ENCODE measurements around the gene RPL35. TPM values are rescaled to one million over a fixed set of nuclear protein-coding genes. Genes with fewer than 3 reads are reported as not detected.

Gene RPL35
- total RNA-seq, 6 experiments from 2014 or later = 372 to 1,299 (median 414) TPM

DNA sequence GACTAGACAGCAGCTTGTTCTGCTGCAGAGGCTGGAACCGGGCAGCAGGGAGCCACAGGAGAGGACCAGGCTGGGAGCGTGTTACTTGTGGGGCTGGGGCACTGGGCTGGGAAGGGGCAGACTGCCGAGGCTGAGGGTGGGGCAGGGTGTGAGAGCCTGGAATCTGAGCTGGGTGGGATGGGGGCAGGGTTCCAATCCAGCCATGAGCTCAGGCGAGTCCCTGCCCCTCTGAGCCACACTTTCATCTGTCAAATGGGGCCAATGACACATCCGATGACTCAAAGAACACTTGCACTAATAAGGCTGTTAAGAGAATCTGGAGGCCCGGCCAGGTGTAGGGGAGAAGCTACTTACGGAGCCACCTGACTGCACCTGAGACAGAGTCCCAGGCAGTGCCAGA, 27.2 kb downstream of the RPL35 start:
- no peaks in the 10 kb centered on the region for H3K27me3 ChIP-seq
- no peak overlapping the region for H3K27ac ChIP-seq
- DNase-seq (no peak), ATAC-seq (no peak)
- no peak overlapping the region for H3K4me3 ChIP-seq
- H3K9me3 ChIP-seq = no peaks in the 10 kb centered on the region
- WGBS (ENCODE audit: insufficient coverage, low coverage, low lambda C conversion rate, missing lambda C conversion rate) = 40% methylated on average over 1 of the region's 7 CpGs
- intact Hi-C loops (cut with DNase I) = no loop called here
- TF ChIP-seq, protein P1, sequence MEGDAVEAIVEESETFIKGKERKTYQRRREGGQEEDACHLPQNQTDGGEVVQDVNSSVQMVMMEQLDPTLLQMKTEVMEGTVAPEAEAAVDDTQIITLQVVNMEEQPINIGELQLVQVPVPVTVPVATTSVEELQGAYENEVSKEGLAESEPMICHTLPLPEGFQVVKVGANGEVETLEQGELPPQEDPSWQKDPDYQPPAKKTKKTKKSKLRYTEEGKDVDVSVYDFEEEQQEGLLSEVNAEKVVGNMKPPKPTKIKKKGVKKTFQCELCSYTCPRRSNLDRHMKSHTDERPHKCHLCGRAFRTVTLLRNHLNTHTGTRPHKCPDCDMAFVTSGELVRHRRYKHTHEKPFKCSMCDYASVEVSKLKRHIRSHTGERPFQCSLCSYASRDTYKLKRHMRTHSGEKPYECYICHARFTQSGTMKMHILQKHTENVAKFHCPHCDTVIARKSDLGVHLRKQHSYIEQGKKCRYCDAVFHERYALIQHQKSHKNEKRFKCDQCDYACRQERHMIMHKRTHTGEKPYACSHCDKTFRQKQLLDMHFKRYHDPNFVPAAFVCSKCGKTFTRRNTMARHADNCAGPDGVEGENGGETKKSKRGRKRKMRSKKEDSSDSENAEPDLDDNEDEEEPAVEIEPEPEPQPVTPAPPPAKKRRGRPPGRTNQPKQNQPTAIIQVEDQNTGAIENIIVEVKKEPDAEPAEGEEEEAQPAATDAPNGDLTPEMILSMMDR (IDR thresholded peaks at IDR 0.05) = no peak
- no peak for TF ChIP-seq POLR2A (IDR thresholded peaks at IDR 0.05)
- no peaks in the 10 kb centered on the region for H3K4me1 ChIP-seq
- H3K36me3 ChIP-seq = no peaks in the 10 kb centered on the region

DNA sequence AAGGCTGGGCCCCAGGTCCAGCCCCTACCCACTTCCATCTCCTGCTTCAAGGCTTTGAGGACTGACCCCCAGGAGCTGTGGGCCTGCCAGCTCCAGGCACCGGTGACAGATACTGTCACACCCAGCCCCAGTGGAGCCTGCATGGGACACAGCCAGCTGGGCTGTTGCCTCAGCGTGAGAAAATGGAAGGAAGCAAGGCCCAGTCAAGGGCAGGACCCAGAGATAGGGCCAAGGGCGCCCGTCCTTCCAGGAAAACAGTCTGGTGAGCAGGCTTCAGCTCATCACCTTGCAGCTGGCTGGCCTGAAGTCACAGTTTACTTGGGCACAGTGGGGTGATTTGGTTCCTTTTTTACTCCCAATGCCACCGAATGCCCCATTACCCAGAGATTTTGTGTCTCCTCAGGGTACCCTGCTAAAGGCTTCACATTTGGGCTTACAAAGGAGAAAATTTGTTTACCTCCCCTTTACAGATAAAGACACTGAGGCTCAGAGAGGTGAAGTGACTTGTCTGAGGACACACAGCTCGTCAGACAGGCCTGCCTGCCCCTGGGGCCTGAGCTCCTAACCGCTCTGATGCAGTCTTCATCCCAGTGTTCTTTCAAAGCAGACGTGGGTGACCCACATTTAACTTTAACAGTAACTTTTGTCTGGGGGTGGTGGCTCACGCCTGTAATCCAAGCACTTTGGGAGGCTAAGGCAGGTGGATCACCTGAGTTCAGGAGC, 30.0 kb downstream of the RPL35 start:
- H3K36me3 ChIP-seq = no peaks in the 10 kb centered on the region
- no peaks in the 10 kb centered on the region for H3K27me3 ChIP-seq
- no peak overlapping the region for H3K4me3 ChIP-seq
- ATAC-seq = peak; percentile 69 to 85 (median 76)
- TF ChIP-seq, protein P1 (IDR thresholded peaks at IDR 0.05) = no peak
- no peak for TF ChIP-seq POLR2A (IDR thresholded peaks at IDR 0.05)
- H3K4me1 ChIP-seq = no peaks in the 10 kb centered on the region
- 70% methylated on average over 3 of the region's 9 CpGs for WGBS (ENCODE audit: insufficient coverage, low coverage, low lambda C conversion rate, missing lambda C conversion rate)
- H3K27ac ChIP-seq = no peak overlapping the region
- no peak for DNase-seq
- no peaks in the 10 kb centered on the region for H3K9me3 ChIP-seq
- intact Hi-C loops (cut with DNase I) = no loop called here

DNA sequence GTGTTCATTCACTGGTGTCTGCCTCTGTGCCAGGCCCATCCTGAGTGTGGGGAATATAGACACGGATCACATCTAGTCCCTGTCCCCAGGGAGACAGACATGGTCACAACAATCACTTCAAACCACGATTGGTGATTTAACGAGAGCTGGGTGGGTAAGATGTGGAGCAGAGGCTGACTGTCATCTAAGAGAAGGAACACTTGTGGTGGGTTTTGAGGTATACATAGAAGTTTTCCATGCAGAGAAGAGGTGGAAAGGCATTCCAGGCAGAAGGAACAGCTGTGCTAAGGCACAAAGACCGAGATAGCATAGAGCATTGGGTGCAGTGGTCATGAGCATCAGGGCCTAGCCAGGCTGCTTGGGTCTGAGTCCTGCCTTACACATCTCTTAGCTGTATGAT, 31.2 kb downstream of the RPL35 start:
- Histone ChIP-seq H3K27ac (no peak overlapping the region), H3K27me3 (no peaks in the 10 kb centered on the region), H3K36me3 (no peaks in the 10 kb centered on the region), H3K4me3 (no peak overlapping the region), H3K4me1 (no peaks in the 10 kb centered on the region), H3K9me3 (no peaks in the 10 kb centered on the region)
- intact Hi-C loops (cut with DNase I) = no loop called here
- no peak for DNase-seq
- 54% methylated on average over 4 of the region's 4 CpGs for WGBS (ENCODE audit: insufficient coverage, low coverage, low lambda C conversion rate, missing lambda C conversion rate)
- TF ChIP-seq, protein P1 (IDR thresholded peaks at IDR 0.05) = no peak
- TF ChIP-seq POLR2A (IDR thresholded peaks at IDR 0.05) = no peak
- no peak for ATAC-seq

DNA sequence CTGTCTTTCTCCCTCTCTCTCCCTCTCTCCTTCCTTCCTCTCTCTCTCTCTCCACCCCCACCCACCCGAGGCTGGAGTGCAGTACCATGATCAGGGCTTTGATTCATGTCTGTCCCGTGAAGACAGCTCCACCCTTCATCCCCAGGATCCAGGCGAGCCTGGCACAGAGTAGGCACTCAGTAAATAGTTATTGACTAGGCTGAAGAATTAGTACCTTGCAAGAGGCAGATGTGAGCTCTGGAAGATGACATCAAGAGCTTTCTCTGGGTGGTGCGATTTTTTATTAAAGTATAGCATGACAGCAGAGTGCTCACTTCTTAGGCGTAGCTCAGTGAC, 32.5 kb downstream of the RPL35 start:
- intact Hi-C loops (cut with DNase I) = no loop called here
- Histone ChIP-seq H3K9me3 (no peaks in the 10 kb centered on the region), H3K4me1 (no peaks in the 10 kb centered on the region), H3K27ac (no peak overlapping the region), H3K36me3 (no peaks in the 10 kb centered on the region), H3K27me3 (no peaks in the 10 kb centered on the region), H3K4me3 (no peak overlapping the region)
- TF ChIP-seq, protein P1 (IDR thresholded peaks at IDR 0.05) = no peak
- no peak for TF ChIP-seq POLR2A (IDR thresholded peaks at IDR 0.05)
- 33% methylated on average over 5 of the region's 5 CpGs for WGBS (ENCODE audit: insufficient coverage, low coverage, low lambda C conversion rate, missing lambda C conversion rate)
- DNase-seq = peak in 1 of 3 donors; percentile 8
- no peak for ATAC-seq
